Stimulated activated CD4-positive, alpha-beta T cell treated with anti-CD3 and anti-CD28 coated beads, Interleukin-4, amount 100 ng/mL, for 4 hours (primary cell): ENCODE results near the gene UTP11.
A peak's percentile ranks its signal among the peaks of the same experiment; 100 is the strongest.

Experiments used
- DNase-seq, 2 experiments: peaks; one replicate each; pipeline ENCODE4 v3.0.0-alpha.2; 2020

The UTP11 gene

DNA sequence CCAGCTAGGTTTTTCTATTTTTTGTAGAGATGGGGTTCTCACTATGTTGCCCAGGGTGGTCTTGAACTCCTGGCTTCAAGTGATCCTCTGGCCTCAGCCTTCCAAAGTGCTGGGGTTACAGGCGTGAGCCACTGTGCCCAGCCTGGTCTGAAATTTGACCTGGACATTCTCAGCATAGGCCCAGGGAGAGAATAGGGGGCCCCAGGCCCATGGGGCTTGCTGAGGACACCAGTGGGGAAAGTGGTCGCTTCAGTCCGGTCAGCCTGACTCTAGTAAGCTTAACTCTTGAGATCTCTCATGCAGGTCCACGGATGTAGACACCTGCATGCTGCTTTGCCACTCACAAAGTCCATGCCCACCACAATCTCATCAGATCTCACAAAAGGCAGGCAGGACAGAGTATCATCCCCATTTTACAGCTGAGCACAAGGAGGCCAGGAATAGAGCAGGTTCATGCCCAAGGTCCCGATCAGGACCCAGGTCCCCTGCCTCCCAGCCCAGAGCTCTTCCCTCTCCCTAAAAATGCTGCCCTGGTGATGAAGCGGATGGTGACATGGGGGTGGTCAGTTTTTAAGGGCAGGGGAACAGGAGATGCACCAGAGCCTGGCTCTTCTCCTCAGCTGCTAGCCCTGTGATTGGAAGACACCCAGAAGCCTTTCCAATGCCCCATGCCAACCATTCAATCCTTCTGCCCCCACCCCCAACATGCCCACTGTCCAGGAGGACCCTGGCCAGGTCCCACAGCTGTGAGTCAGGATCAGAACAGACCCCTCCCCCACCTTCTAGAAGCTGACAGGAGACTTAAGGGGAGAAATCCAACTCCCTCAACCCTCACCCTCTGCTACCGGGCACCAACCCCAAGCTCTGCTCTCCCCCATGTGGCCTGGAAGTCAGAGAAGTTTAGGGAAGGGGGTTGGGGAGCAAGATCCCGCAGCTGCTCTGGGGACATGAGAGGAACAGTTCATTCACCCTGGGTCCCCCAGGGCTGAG is 9.0 kb upstream of the UTP11 start:
- no peak for DNase-seq

DNA sequence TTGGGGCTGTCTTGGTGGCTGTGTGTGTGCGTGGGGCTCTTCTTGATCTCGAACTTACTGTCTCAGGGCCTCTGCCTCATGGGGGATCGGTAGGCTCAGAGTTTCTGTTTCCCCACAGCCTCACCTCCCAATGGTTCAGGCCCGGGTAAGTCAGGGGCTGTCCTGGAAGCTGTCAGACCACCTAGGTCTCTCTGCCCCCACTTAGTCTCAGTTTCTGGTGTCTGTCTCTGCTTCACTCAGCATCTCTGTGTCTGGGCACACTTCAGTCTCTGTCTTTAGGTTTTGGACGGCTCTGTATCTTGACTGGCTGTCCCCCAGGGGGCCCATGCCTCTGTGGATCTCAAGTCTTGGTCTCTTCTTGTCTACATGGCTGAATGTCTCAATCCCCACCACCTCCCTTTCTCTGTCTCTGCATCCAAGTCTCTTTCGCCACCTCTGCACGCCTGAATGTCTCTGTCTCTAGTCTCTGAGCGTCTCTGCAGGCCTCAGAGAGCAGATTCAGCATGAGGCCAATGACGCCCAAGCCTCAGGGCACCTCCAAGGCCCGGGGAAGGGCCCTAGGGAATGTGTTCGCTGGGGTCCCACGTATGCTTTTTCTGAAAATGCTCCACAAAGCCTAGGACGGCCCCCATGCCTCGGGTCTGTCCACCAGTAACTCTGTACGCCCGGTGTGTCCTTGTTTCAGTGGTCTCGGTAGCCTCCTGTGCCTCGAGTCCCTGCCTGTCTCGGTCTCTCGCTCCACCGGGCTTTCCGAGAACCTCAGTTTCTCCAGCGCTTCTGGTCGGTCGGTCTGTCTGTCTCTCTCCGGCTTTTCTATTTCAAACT is 8.0 kb upstream of the UTP11 start:
- no peak for DNase-seq

DNA sequence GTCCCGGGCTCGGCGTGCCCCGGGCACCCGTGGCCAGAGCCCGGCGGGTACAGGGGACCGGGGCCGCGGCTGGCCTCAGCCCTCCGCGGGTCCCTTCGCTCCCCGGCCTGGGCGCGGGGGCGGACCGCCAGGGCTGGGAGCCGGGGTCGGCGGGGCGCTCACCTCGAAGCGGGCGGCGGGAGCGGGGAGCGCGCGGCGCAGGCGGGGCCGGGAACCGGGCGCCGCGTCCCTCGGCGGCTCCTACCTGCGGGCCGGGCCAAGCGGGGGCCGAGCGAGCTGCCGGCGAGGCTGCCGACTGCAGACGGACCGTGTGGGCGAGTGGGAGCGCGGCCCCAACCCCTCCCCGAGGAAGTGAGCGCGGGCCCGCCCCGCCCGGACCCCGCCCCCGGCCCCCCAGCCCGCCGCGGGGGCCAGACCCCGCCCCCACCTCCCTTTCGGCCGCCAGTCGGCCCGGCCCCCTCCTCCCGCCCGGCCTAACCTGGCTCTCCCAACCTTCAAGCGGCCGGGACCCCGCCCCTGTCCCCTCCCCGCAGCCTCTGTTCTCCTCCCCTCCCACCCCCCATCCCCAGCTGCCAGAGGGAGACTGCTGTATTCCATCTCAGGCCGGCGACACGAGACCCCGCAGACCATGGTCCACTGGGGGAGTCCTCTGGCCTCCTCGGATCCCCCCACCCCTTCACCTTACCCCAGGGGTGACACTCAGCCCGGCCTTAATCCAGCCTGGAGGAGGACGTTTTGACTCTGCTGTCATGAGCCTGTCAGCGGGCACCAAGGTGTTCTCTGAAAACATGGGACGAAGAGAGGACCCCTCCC is 7.1 kb upstream of the UTP11 start, which contains the start of gene FHL3:
FHL3 (minus strand) TSS at position 320 of the 813 bp plus-strand sequence. CDS start 6,102 bp downstream, outside the sequence.
- peak; percentile 46 to 61 for DNase-seq

- no peak for DNase-seq
Observed at GRCh38 chr1:38006008-38006828, 6.3 kb upstream of the UTP11 start.

DNA sequence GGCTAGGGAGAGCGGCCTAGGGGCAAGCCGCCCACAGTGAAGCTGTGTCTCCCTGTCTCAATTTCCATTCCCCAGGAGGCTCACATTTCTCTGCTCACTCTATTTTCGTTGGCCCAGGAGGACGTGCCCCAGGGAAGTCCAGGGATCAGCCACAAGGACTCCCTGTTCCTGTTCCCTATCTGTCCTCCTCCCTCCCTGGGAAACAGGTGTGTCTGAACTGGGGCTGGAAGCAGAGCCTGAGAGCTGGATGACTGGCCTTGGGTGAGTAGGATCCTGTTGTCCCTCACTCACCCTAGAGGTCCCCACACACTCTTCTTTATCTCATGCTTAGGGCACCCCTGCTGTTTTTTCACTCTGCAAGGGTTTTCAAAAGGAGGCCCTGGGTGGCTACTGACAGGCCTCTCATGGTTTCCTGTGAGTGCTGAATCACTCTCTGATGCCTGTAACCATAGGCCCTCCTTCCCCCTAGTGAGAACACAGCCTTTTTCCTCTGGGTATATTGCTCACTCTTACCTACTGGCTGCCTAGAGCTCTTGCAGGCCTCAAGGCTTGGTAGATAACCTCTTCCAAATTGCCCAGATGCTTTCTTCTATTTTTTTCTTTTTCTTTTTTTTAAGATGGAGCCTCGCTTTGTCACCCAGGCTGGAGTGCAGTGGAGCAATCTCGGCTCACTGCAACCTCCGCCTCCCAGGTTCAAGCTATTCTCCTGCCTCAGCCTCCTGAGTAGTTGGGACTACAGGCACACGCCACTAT is 3.3 kb upstream of the UTP11 start:
- peak in 1 of 2 experiments; percentile 45 for DNase-seq

DNA sequence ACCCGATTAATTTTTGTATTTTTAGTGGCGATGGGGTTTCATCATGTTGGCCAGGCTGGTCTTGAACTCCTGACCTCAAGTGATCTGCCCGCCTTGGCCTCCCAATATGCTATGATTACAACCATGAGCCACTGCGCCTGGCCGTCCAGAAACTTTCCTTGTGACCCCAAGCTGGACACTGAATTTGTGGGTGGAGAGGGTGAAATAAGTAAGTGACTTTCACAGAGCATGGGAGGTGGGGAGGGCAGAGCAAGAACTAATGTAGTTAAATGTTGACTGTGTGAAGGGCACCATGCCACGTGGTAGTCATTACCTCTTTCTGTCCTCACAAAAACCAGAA is 2.7 kb upstream of the UTP11 start:
- DNase-seq = no peak

DNA sequence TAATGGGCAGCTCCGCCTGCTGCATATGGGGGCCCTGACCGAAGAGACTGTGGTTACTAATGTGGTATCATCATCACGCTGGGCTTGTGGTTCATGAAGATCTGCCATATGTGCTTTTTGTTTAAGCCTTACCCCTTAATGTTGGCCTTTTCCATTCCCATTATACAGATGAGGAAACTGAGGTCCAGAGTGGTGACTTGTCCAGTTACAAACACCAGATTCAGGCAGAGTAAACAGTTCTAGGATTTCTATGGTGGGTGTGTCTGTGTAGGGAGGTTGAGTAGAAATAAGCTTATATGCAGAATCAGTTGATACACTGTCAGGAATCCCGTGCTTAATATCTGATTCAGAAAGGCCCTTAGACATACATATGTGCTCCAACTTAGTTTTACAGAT is 691 bp downstream of the UTP11 start:
- DNase-seq = no peak

DNA sequence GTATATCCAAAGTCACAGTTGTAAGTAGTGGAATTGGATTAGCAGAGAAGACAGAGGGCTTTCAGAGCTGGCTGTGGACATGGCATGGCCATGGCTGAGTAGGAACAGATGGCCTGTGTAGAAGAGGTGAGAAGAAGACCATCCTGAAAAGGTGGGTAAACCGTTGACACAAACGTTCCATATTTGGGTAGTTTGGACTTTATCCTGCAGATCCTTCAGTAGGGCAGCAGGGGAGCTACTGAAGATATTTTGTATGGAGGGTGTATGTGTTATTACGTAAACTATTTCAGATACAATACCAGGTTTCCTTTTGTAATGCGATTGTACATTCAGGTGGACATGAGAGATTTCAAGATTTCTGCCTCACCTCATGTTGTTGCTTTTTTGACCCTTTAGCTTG is 1.6 kb downstream of the UTP11 start:
- DNase-seq = no peak

GRCh38 chr1:38014724-38015424 is 2.3 kb downstream of the UTP11 start:
- DNase-seq = no peak

DNA sequence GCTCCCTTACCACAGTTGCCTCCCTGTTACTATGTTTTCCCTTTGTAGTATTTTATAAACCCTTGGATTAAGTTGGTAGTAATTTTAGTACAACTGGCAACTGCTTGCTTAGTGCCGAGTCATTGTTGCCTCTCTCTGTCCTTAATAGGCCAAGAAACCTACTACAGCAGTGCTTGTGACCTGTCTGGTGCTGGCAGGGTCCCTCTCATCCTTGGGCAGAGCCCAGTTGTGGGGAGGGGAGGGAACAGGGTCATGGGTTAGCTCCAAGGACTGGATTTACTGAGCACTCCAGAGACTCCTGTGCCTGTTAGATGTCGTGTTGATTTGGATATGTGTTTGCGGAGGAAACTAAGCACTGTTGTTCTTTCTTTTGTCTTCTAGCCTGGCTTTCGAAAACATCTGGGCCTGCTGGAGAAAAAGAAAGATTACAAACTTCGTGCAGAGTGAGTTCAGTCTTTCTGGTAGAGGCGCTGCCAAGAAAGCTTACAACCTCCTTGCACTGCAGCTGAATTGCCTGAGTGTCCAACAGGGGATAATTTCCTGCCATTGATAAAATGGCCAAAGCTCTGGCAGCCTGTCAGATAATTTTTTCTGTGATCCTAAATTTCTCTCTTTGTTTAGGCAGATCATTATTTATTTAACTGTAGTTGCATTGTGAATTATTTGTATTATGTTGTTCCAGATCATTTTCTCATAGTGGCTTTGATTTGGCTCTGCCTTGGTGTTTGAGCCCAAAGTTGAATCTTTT is 3.6 kb downstream of the UTP11 start:
- DNase-seq = no peak

- DNase-seq = no peak
Observed at GRCh38 chr1:38018864-38019343, 6.4 kb downstream of the UTP11 start.

DNA sequence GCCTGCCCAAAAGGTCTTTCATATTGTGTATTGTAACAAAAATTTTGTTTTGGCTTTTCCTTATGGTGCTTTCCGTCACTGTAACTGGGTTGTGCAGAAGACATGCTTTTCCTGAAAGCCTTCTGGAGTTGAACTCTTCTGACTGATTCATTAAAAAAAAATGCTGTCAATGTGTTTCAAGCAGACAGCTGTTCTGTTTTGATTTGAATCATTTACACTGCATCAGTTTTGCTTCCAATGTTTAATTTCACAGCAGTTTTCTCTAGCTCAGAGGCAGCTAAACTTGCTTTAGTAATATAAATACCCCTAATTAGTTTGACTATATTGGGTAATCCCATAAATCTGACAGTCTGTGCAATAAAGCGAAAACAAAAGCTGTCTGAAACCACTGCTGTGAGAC is 7.9 kb downstream of the UTP11 start:
- no peak for DNase-seq

DNA sequence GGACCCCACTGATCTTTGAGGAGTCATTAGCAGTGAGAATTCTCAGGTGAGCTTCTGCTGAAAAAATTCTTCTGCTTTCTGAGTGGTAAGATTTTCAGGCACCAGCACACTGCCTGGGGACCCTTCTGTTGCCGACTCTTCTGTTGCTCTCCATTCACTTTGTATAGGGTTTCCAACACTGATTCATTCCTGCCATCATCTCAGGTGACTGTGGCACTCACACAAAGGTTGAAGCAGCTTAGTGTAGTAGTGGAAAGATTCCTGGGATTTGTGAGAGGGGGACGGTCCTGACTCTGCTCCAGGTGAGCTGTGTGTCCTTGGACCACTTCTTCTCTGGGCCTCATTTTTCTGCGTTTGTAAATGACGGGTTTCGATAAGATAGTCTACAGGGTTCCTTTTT is 9.4 kb downstream of the UTP11 start:
- no peak for DNase-seq

DNA sequence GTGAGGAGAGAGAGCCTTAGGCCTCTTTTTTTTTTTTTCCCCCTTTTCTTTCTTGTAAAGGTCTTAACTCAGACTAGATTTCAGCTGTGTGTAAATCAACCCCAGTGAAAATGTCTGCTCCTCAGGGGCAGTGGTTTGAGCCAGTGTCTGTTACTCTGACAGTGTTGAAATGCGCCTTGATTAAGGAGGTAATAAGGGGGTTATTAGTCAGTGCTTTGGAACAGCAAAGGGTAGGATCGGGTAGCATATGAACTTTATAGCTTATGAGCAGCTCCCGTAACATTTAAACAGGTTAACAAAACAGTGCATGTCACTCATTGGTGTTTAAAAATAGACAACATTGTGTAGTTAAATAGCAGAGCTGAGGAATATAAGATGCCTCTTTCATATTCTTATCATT is 10.3 kb downstream of the UTP11 start:
- no peak for DNase-seq

DNA sequence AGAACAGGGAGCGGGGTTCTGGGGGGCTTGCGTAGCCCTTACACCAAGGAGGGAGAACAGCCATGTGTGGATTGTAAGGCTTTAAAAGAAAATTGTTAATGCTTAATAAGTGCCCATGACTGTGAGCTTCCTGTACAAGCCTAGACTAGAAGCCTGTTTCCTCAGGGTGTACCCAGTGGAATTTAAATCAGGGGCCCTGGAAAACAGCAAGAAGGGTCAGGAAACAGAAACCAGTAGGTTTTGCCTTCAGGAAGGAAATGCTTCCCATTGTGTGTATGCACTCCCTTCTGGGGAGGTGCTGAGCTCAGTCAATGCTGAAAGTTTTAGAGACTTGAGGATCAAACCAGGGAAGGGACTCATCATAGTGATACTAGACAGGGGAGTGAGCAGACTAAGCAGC is 12.7 kb downstream of the UTP11 start:
- no peak for DNase-seq

GRCh38 chr1:38025664-38026063 is 13.1 kb downstream of the UTP11 start:
- no peak for DNase-seq

- peak in 1 of 2 experiments; percentile 56 for DNase-seq
Observed at GRCh38 chr1:38026592-38027200, 14.2 kb downstream of the UTP11 start.

GRCh38 chr1:38027201-38028104 is 14.9 kb downstream of the UTP11 start:
- DNase-seq = no peak
